Astrocyte (in vitro differentiated cells and primary cell): ENCODE data around the gene CHN1.

Experiments used
- EZH2 ChIP-seq: IDR thresholded peaks from 2 replicates; pipeline ENCODE4 v1.6.1; 2012; ENCODE audit warnings: mild to moderate bottlenecking, low read length, inconsistent platforms; ENCODE audit not compliant: insufficient read depth
- TF ChIP-seq, protein P1 (sequence below): IDR thresholded peaks from 2 replicates; pipeline ENCODE4 v1.5.1; 2011; ENCODE audit warnings: low read depth, mild to moderate bottlenecking, inconsistent platforms, low read length, moderate library complexity; ENCODE audit not compliant: insufficient read depth

DNA sequence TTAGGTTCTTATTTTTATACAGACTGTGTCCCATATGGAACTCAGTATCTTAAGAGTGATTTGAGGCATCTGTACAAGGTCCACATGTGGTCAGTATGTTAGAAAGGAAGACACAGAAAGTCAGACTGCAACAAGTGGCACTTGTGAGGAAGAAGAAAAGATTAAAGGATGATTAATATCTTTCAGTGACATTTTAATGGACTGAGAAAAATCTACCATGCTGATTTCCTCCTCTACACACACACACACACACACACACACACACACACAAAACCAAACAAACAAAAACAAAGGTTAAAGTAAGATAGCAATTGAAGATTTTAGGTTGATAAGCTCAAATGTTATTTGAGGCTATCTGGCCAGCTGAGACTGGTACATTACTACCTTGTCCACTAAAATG lies 146.4 kb downstream of the CHN1 start:
- TF ChIP-seq EZH2 = no peak
- TF ChIP-seq, protein P1, sequence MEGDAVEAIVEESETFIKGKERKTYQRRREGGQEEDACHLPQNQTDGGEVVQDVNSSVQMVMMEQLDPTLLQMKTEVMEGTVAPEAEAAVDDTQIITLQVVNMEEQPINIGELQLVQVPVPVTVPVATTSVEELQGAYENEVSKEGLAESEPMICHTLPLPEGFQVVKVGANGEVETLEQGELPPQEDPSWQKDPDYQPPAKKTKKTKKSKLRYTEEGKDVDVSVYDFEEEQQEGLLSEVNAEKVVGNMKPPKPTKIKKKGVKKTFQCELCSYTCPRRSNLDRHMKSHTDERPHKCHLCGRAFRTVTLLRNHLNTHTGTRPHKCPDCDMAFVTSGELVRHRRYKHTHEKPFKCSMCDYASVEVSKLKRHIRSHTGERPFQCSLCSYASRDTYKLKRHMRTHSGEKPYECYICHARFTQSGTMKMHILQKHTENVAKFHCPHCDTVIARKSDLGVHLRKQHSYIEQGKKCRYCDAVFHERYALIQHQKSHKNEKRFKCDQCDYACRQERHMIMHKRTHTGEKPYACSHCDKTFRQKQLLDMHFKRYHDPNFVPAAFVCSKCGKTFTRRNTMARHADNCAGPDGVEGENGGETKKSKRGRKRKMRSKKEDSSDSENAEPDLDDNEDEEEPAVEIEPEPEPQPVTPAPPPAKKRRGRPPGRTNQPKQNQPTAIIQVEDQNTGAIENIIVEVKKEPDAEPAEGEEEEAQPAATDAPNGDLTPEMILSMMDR = no peak
